GM21786 (cell line): ENCODE results near the gene ATP6V1G2.
A peak's percentile ranks its signal among the peaks of the same experiment; 100 is the strongest.
"Not testable (repeated sequence)": the region's sequence is repeated elsewhere in the genome, so short reads cannot be mapped to it uniquely, and the experiment has no call there.

Experiments used
- ATAC-seq: cut with Tn5 transposase; IDR thresholded peaks from one replicate; pipeline ENCODE4 v1.9.1; 2021; ENCODE audit not compliant: unreplicated experiment

The ATP6V1G2 gene

GRCh38 chr6:31575952-31576685 is 29.7 kb upstream of the ATP6V1G2 start:
- no peak for ATAC-seq

DNA sequence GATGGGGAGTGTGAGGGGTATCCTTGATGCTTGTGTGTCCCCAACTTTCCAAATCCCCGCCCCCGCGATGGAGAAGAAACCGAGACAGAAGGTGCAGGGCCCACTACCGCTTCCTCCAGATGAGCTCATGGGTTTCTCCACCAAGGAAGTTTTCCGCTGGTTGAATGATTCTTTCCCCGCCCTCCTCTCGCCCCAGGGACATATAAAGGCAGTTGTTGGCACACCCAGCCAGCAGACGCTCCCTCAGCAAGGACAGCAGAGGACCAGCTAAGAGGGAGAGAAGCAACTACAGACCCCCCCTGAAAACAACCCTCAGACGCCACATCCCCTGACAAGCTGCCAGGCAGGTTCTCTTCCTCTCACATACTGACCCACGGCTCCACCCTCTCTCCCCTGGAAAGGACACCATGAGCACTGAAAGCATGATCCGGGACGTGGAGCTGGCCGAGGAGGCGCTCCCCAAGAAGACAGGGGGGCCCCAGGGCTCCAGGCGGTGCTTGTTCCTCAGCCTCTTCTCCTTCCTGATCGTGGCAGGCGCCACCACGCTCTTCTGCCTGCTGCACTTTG is 29.0 kb upstream of the ATP6V1G2 start, which contains the start of gene TNF:
TSS of gene TNF (plus strand) at position 231 of the 567 bp plus-strand sequence. CDS start at position 408, 177 bp downstream.
- ATAC-seq, result no peak

GRCh38 chr6:31574106-31575061 is 28.0 kb upstream of the ATP6V1G2 start:
- no peak for ATAC-seq

- no peak for ATAC-seq
Measured at GRCh38 chr6:31573239-31574105, 27.1 kb upstream of the ATP6V1G2 start.

- ATAC-seq, result no peak
Measured at GRCh38 chr6:31572041-31572911, 25.9 kb upstream of the ATP6V1G2 start, which contains the start of gene LTA. TSS of gene LTA (plus strand) at chr6:31572289. CDS start at chr6:31572743, 454 bp downstream.

DNA sequence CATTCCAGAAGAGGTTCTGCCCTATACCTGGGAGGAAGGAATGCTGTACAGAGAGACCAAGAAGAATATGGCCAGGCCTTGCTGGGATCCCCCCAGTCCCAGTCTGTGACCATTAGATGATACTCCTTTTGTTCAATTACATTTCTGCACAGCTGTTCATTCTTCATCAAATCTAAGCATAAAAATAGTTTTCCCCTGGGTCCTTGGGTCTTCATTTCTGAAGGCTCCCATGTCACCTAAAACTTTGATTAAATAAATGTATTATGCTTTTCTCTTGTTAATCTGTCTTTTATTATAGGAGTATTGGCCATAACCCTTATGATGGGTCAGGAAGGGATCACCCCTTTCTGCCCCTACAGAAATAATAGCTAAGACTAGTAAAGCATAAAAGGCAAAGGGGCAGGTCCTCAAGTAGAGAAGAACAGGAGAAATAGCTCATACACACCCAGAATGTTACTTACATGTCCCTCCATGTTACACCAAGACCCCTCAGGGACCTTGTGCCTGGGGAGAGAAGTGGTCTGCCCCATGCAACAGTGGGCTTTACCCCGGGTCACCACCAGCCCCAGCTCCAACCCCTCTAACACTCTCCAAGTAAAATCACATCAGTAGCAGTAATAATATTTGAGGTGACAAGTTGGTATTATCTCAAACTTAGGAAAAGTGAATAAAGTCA is 23.6 kb upstream of the ATP6V1G2 start:
- ATAC-seq, result no peak

DNA sequence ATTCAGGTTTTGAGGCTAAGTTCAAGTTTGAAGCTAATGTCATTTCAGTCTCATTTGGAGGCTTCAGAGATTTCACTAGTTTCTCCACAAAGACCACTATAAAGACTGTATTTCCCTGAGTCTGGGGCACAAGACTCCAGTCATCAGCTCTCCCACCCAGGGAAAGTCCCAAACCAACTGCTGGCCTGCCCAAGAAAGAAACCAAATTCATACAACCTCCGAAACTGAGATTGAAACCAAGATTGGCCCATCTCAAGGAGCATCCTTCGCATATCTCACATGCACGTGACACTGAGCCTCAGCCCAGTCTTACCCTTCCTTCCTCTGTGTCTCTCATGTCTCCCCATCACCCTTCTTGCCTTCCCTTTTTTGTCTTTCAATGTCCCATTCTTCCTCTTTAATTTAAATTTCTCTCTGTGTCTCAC is 22.1 kb upstream of the ATP6V1G2 start:
- peak; percentile 54 for ATAC-seq

GRCh38 chr6:31567531-31568370 is 21.3 kb upstream of the ATP6V1G2 start:
- ATAC-seq, result no peak

DNA sequence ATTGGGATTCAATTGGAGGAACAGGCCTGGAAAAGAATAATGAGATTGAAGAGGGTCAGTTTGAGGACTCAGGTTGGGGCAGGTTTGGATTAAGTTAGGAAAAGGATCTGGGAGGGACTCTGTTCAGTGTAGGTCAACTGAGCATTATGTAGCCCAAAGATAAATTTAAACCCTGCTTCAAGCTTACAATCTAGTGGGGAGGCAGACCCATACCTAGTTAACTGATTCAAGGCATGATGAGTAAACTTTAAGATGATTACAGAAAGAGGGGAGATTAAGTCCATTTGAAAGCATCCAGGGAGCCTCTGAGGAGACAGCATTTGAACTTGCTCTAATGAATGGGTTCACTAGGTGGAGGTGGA is 14.3 kb upstream of the ATP6V1G2 start:
- ATAC-seq, result no peak

GRCh38 chr6:31559958-31560696 is 13.7 kb upstream of the ATP6V1G2 start:
- ATAC-seq, result peak; percentile 67

GRCh38 chr6:31559606-31559957 is 13.2 kb upstream of the ATP6V1G2 start:
- no peak for ATAC-seq

DNA sequence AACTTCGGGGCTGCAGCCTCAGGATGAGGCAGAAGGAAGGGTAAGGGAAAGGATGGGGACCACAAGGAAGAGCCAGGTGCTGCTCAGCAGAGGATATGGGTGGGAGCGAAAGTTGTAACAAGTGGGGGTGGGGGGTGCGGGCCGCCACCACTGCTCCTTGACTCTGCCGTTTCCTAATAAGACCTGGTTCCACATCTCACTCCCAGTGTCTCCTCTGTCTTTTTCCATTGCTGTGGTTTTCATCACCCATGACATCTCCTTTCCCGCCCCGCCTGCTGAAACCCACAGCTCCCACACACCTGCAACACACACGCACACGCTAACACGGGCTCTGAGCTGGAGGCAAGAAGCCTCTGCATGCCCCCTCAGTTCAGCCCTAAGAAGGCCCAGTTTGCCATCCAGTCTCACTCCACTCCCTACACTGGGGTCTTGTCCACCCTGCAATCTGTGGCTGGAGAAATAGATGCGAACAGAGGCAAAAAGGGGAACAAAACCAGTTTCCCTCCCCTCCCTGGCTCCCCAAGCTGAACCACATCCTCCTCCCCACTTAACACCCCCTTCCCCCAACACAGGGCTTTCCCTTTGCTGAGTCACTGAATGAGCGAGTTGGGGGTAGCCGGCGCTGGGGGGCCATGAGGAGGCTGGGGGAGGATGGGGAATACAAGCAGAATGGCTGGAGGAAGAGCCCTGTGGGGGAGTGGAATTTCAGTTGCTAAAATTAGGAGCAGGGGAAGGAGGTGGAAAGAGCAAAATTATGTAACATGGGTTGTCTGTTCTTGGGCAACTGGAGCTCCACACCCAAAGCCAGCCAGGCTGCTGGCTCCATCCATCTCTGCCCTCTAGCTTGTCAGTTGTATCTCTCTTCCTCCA is 12.5 kb upstream of the ATP6V1G2 start:
- ATAC-seq, result no peak

- no peak for ATAC-seq
Measured at GRCh38 chr6:31558318-31558625, 11.9 kb upstream of the ATP6V1G2 start.

DNA sequence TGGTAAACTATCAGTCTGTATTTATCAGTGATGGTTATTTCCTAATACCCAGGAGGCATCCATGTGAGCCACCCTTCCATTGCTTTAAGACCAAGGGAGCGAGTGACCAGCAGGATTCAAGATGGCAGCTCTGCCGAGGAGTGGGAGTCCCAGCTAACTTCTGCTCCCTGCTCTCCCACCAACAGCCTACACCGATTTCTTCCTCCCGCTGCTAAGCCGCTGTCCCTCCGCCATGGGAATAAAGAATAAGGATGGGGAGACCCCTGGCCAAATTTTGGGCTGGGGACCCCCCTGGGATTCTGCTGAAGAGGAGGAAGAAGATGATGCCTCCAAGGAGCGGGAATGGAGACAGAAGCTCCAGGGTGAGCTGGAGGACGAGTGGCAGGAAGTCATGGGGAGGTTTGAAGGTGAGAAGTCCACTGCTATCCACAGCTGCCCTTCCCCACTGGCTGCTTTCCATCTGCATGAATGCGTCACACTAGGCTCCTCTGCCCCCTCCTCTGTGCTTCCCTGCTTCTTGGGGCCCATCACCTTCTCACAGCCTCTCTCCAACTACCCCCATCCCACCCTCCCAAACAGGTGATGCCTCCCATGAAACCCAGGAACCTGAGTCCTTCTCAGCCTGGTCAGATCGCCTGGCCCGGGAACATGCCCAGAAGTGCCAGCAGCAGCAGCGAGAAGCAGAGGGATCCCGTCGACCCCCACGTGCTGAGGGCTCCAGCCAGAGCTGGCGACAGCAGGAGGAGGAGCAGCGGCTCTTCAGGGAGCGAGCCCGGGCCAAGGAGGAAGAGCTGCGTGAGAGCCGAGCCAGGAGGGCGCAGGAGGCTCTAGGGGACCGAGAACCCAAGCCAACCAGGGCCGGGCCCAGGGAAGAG is 11.3 kb upstream of the ATP6V1G2 start:
- no peak for ATAC-seq

DNA sequence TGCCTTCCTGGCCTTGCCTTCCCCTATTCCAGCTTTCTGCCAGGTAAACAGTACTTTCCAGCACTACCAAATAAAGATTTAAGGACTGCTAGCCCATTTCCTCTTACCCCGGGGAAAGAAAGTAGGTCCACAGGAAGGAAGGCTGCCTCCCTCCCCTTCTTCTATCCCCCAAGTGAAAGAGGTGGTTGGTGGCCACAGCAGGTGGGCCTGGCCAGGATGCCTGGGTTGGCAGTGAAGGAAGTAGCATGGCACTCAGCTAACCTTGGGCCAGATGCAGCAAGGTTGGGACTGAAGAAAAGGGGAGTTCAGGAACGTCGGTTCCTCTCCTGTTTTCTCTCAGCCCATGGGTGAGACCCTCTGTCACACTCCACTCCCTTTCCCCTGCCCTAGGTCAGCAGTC is 9.9 kb upstream of the ATP6V1G2 start:
- ATAC-seq, result no peak

- ATAC-seq, result not testable (repeated sequence)
Measured at GRCh38 chr6:31551371-31551770, 5.0 kb upstream of the ATP6V1G2 start.
